ENCODE data around the gene FRMD4A.

FRMD4A gene

DNA sequence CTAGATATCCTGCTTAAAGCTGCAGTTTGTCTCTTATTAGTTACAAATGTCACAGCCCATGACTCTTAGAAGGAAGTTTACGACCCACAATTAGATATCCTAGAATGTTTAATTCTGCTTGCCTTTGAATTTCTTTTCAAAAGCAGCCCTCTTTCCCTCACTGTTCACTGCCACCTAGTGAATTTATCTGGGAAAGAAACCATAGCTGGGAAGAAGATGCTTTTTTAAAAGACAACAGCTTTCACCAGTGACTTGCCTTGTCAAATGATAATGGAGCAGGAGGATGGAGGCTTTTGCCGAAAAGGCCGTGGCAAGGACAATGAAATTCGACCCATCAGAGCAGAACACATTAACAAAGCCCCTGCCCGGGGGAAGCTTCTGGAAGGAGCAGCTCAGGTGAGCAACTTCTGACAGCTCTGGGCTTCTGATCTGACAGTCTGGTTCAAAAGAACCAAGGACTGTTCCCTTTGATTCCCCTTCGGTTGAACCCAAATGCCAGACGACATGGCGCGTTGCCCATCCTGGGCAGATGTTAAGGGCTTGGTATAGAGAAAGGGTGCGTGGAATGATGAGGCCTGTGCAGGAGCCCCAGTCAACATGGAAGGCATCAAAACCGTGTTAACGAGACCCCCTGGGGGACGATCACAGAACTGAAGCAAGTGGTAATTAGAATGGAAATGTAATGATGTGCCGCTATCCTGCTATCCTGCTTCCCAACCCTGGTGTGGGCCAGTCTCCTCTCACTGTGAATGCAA lies 236.8 kb downstream of the FRMD4A start:
- Histone ChIP-seq H3K4me1 (no peaks in the 10 kb centered on the region), H3K36me3 (no peaks in the 10 kb centered on the region), H3K9me3 (no peaks in the 10 kb centered on the region), H3K27me3 (no peaks in the 10 kb centered on the region; the same call in 1 of the 2 replicates), H3K4me3 (ENCODE audit: low read depth, low read length) (no peak overlapping the region)
- no peak for DNase-seq
- TF ChIP-seq, protein P1, sequence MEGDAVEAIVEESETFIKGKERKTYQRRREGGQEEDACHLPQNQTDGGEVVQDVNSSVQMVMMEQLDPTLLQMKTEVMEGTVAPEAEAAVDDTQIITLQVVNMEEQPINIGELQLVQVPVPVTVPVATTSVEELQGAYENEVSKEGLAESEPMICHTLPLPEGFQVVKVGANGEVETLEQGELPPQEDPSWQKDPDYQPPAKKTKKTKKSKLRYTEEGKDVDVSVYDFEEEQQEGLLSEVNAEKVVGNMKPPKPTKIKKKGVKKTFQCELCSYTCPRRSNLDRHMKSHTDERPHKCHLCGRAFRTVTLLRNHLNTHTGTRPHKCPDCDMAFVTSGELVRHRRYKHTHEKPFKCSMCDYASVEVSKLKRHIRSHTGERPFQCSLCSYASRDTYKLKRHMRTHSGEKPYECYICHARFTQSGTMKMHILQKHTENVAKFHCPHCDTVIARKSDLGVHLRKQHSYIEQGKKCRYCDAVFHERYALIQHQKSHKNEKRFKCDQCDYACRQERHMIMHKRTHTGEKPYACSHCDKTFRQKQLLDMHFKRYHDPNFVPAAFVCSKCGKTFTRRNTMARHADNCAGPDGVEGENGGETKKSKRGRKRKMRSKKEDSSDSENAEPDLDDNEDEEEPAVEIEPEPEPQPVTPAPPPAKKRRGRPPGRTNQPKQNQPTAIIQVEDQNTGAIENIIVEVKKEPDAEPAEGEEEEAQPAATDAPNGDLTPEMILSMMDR (IDR thresholded peaks at IDR 0.05; ENCODE audit: low read depth, low read length): no peak

DNA sequence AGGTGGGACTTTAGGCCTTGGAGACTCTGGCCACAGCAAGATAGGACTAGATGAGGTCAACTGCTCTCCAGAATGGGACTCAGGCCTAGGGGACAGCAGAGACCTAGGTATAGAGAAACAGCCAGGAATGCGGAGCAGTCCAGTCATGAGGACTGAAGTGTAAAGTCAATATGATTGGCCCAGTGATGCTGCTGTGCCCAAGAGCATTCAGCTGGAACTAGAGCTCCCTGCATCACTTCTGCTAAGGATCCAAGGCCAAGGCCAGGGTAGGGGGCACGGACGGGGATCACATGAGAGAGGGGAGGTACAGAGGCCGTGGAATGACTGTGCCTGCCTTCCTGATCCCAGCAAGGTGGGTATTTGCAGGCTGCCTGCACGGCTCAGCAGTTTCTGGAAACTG lies 237.9 kb downstream of the FRMD4A start:
- DNase-seq: no peak
- H3K9me3 ChIP-seq: no peaks in the 10 kb centered on the region
- H3K36me3 ChIP-seq: no peaks in the 10 kb centered on the region
- TF ChIP-seq, protein P1 (IDR thresholded peaks at IDR 0.05; ENCODE audit: low read depth, low read length): no peak
- H3K4me3 ChIP-seq (ENCODE audit: low read depth, low read length): no peak overlapping the region
- no peaks in the 10 kb centered on the region; the same call in 1 of the 2 replicates for H3K27me3 ChIP-seq
- no peaks in the 10 kb centered on the region for H3K4me1 ChIP-seq

DNA sequence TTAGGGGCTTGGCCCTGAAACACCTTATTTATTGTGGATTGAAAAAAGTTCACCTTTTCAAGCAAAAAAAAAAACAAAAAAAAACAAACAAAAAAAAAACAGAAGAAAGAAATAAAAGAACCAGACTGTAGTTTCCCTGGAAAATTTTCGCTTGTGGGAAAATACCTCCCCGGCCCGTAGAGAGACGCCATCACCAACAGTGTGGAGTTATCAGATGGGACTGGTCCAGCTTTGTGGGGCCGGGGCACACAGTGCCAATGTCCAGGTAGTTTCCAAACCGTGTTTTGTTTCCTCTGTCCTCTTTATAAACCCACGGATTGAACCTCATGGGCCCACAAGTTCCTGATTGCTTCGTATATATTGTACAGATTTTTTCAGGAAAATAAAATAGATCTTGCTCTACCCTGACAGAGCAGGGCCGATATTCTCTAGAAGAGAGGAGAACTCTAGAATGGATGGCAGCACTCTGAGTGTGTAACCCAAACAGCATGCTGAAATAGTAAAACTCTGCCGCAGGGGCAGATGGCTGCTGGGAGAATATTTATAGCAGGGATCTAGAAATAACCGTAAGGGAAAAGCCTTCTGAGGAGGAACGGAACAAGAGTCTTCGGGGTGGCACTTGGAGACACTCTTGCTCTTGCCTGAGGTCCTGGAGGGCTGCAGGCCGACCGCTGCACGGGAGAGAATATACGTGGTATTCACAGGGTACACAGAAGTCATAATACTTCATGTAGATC lies 241.0 kb downstream of the FRMD4A start:
- Histone ChIP-seq H3K4me1 (no peaks in the 10 kb centered on the region), H3K9me3 (no peaks in the 10 kb centered on the region), H3K27me3 (no peaks in the 10 kb centered on the region; the same call in none of the 2 replicates), H3K4me3 (ENCODE audit: low read depth, low read length) (no peak overlapping the region), H3K36me3 (no peaks in the 10 kb centered on the region)
- no peak for DNase-seq
- TF ChIP-seq, protein P1 (IDR thresholded peaks at IDR 0.05; ENCODE audit: low read depth, low read length): no peak

DNA sequence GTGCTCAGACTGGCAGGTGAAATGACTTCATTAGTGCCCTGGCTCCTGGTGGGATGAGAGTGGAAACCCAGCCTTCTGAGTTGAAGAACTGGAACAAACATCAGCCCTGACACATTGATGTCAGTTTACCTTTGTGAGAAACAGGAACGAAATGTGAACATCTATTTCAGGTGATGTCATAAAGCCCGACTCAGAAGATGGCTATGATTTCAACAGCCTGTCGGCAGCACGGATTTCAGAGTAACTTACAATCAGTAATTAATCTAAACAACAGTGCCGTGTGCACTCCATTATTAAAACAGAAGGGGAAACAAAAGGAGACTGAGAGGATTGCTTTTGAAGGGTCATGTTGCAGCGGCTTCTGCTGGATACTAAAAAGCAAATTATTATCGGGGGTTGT lies 243.2 kb downstream of the FRMD4A start:
- Histone ChIP-seq H3K9me3 (no peaks in the 10 kb centered on the region), H3K36me3 (no peaks in the 10 kb centered on the region), H3K4me1 (no peaks in the 10 kb centered on the region), H3K27me3 (no peaks in the 10 kb centered on the region; the same call in none of the 2 replicates), H3K4me3 (ENCODE audit: low read depth, low read length) (no peak overlapping the region)
- DNase-seq: no peak
- TF ChIP-seq, protein P1 (IDR thresholded peaks at IDR 0.05; ENCODE audit: low read depth, low read length): no peak

DNA sequence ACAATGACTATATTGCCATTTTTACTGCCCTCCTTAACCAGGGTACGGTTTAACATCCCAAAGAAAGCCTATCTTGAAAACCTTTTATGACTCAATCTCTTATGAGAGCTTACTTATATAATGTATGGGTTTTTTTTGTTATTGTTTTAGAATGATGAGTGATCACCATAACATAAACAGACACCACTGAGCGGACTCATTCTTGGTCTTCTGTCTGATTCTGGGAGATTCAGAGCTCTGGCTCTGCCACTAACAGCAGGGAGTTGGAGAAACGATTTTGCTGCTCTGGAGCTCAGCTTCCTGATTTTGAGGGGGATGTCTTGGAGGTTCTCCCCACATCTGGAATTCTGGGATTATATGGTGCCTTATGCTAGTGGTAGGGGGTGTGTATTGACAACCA lies 244.1 kb downstream of the FRMD4A start:
- Histone ChIP-seq H3K36me3 (no peaks in the 10 kb centered on the region), H3K4me1 (no peaks in the 10 kb centered on the region), H3K4me3 (ENCODE audit: low read depth, low read length) (no peak overlapping the region), H3K27me3 (no peaks in the 10 kb centered on the region; the same call in 1 of the 2 replicates), H3K9me3 (no peaks in the 10 kb centered on the region)
- no peak for DNase-seq
- TF ChIP-seq, protein P1 (IDR thresholded peaks at IDR 0.05; ENCODE audit: low read depth, low read length): no peak

DNA sequence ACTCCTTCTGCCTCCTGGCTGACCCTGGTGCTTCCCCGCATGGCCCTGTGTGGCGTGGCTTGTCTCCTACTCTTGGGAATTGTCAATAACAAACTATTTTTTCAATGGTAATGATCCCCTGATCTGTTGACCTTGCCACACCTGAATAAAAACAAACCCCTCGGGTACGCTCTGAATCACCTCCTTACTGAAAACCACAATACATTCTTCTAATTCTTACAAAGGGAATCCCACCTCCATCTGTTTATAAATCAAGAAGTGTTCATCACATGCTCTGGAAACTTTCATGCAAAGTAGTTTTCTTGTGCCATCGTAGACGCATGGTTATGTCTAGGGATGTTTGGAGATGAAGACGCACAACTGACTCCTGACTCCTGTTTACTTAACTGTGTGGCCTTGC lies 245.8 kb downstream of the FRMD4A start:
- Histone ChIP-seq H3K4me1 (no peaks in the 10 kb centered on the region), H3K9me3 (no peaks in the 10 kb centered on the region), H3K4me3 (ENCODE audit: low read depth, low read length) (no peak overlapping the region), H3K36me3 (no peaks in the 10 kb centered on the region), H3K27me3 (no peaks in the 10 kb centered on the region; the same call in 1 of the 2 replicates)
- no peak for DNase-seq
- TF ChIP-seq, protein P1 (IDR thresholded peaks at IDR 0.05; ENCODE audit: low read depth, low read length): no peak

Measured in BE2C (cell line).